GM12892 (cell line): ENCODE data around the gene VAPA.

Experiments used
- POLR2A ChIP-seq: IDR thresholded peaks from 2 replicates; pipeline ENCODE4 v1.6.1; 2011; ENCODE audit warnings: low read depth, low read length, control low read depth
- POLR2AphosphoS5 ChIP-seq: IDR thresholded peaks from 2 replicates; pipeline ENCODE4 v1.6.1; 2011; ENCODE audit warnings: low read depth, low read length, control low read depth

- TF ChIP-seq POLR2AphosphoS5, result no peak
- TF ChIP-seq POLR2A, result no peak
These were observed 1.7 kb downstream of the VAPA start for GRCh38 chr18:9915291-9916076.
